Keratinocyte (primary cell): ENCODE data around the gene NGDN.

ENCODE experiments used
- EZH2 ChIP-seq: IDR thresholded peaks from one replicate; pipeline ENCODE4 v1.6.1; 2012; ENCODE audit warnings: inconsistent platforms, mild to moderate bottlenecking, low read length, moderate library complexity
- TF ChIP-seq, protein P1 (sequence below), 3 experiments: IDR thresholded peaks in 1 of 3; conservative IDR thresholded peaks in 1 of 3; optimal IDR thresholded peaks in 1 of 3; 2 replicates in 2 of 3; 3 replicates in 1 of 3; pipeline versions ENCODE3 to v1.5.1; 2011; ENCODE audit warnings: low read length in 3 of 3, mild to moderate bottlenecking in 3 of 3, moderate library complexity in 2 of 3, control low read depth in 1 of 3, inconsistent platforms in 1 of 3; ENCODE audit not compliant: insufficient read depth in 2 of 3; ENCODE audit errors: extremely low read depth in 1 of 3

DNA sequence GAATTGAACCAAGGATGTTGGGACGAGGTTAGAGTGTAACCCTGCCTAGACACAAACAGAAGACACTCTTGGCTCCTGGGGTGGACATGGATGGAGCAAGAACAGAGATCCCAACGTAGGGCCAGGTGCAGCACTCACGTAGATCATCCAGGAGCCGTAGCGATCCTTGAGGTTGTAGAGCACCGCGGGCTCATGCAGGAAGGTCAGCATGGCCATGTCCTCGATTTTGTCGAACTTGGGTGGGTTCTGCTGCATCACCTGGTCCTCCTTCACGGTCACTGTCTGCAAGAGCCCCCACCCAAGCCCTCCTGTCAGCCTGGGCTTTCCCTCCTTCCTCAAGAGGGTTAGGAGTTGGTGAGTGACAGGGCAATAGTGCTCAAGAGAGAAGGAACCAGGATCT, 36.6 kb upstream of the NGDN start:
- TF ChIP-seq, protein P1, sequence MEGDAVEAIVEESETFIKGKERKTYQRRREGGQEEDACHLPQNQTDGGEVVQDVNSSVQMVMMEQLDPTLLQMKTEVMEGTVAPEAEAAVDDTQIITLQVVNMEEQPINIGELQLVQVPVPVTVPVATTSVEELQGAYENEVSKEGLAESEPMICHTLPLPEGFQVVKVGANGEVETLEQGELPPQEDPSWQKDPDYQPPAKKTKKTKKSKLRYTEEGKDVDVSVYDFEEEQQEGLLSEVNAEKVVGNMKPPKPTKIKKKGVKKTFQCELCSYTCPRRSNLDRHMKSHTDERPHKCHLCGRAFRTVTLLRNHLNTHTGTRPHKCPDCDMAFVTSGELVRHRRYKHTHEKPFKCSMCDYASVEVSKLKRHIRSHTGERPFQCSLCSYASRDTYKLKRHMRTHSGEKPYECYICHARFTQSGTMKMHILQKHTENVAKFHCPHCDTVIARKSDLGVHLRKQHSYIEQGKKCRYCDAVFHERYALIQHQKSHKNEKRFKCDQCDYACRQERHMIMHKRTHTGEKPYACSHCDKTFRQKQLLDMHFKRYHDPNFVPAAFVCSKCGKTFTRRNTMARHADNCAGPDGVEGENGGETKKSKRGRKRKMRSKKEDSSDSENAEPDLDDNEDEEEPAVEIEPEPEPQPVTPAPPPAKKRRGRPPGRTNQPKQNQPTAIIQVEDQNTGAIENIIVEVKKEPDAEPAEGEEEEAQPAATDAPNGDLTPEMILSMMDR (optimal IDR thresholded peaks at IDR 0.05 in 1 of 3, IDR thresholded peaks at IDR 0.05 in 1 of 3, conservative IDR thresholded peaks at IDR 0.05 in 1 of 3; ENCODE audit: extremely low read depth in 1 of 3, insufficient read depth in 2 of 3, low read length in 3 of 3): no peak
- TF ChIP-seq EZH2: no peak
